Measurements from ENCODE around the gene ELAPOR2. TPM values are rescaled to one million over a fixed set of nuclear protein-coding genes. Genes with fewer than 3 reads are reported as not detected.

The ELAPOR2 gene
- total and polyA plus RNA-seq, 9 of the 15 experiments (the other 6 are each of a cell fraction or from before 2014, with no cell fraction given) = 9.2 to 72.0 (median 35.0) TPM

DNA sequence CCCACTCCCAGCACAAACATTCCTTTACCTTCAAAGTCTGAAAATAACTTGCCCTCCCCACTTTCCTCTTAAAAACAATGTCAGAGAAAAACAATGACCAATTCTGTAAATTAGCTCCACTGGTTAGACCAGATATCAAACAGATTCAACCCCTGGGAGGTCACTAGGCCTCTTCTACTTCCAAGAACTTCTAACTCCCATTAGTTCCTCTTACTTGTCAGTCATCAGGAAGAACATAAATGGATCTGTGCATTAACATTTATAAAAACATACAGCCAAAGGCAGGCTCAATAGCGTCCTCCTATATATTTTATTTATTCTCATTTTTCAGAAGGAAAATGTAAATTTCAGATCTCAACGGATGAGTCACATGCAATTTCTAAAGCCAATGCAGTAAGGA, 2.2 kb downstream of the ELAPOR2 start (continued):
- TF ChIP-seq CTCF (IDR thresholded peaks at IDR 0.05 in 2 of 3, conservative IDR thresholded peaks at IDR 0.05 in 1 of 3; ENCODE audit: insufficient read depth in 2 of 3, low read depth in 1 of 3, low read length in 3 of 3) (no peak), ZNF592 (IDR thresholded peaks at IDR 0.05) (0 out of 2 replicates have a peak, but pooled peaks have one; percentile 44), NR2C1 (IDR thresholded peaks at IDR 0.05) (no peak), NR2C1 (tag; IDR thresholded peaks at IDR 0.05) (peak; percentile 14; the same call in 1 of the 2 replicates), GTF2E2 (tag; IDR thresholded peaks at IDR 0.05) (0 out of 2 replicates have a peak, but pooled peaks have one; percentile 44), CBX8 (IDR thresholded peaks at IDR 0.05; ENCODE audit: borderline replicate concordance, extremely low read depth, low read depth, low read length, poor library complexity, severe bottlenecking) (no peak), SMAD2 (IDR thresholded peaks at IDR 0.05; ENCODE audit: low read depth, low read length) (no peak), SIX5 (IDR thresholded peaks at IDR 0.05; ENCODE audit: borderline replicate concordance in 1 of 2, insufficient read depth in 1 of 2, low read depth in 1 of 2, low read length in 2 of 2) (no peak), ZNF778 (CRISPR knock-in tag; IDR thresholded peaks at IDR 0.05) (no peak), VEZF1 (CRISPR knock-in tag; IDR thresholded peaks at IDR 0.05) (no peak), STAT5A (IDR thresholded peaks at IDR 0.05; ENCODE audit: borderline replicate concordance, low read length) (peak; percentile 22; the same call in 1 of the 2 replicates), HDAC8 (tag; IDR thresholded peaks at IDR 0.05) (no peak)
- TF ChIP-seq, protein P1, sequence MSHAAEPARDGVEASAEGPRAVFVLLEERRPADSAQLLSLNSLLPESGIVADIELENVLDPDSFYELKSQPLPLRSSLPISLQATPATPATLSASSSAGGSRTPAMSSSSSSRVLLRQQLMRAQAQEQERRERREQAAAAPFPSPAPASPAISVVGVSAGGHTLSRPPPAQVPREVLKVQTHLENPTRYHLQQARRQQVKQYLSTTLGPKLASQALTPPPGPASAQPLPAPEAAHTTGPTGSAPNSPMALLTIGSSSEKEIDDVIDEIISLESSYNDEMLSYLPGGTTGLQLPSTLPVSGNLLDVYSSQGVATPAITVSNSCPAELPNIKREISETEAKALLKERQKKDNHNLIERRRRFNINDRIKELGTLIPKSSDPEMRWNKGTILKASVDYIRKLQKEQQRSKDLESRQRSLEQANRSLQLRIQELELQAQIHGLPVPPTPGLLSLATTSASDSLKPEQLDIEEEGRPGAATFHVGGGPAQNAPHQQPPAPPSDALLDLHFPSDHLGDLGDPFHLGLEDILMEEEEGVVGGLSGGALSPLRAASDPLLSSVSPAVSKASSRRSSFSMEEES (CRISPR knock-in tag; IDR thresholded peaks at IDR 0.05) = no peak
- TF ChIP-seq, protein P2, sequence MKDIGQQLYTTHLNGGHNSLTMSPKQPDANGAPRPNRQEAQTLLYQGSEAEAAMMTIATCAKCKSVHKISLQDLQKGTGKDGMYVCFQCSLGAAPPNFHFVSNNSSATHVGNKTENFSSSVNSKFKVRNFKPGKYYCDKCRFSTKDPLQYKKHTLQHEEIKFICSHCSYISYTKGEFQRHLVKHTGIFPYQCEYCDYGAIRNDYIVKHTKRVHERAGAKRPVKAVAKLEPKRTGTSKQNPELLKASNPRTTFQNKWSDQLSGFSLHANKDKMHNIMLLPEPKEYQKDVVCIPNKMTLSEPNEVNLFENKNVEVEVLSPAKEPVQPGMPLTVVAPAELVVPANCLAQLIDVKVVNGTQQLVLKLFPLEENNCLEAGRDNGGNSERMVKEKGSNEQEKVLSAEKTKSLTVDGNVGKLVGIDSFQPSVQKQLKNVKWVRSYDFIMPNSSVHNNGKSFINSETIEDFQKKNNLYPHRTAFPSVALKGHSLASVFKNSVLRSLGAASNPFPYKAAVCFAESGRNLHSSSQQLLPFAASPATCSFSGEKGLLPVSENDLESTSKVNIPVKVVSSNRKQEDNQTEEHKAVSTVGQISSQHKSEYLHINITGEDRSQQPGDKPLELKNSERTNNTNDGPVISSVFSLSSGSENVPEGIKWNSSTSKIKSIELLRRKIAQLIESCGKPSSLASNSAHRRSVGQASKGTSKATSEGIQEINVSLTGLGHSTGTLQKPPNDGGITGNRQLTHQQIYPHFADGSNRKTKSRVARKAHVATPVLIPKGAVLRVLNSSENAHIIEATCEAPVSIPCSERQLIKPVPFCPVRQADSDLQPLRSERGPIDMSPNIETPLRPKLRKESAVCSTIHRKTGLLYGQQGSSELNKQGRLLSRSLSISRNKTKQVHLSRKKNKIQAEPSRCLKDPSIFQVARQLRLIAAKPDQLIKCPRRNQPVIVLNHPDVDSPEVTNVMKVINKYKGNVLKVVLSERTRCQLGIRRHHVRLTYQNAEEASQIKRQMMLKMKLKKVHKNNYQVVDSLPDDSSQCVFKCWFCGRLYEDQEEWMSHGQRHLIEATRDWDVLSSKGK (CRISPR knock-in tag; IDR thresholded peaks at IDR 0.05) = no peak

Measured in K562 (cell line).